HepG2 (cell line): ENCODE measurements around the gene PEF1. TPM values are rescaled to one million over a fixed set of nuclear protein-coding genes. Genes with fewer than 3 reads are reported as not detected.

ENCODE experiments used
- ATAC-seq: fragments of 200-7000 bp; cut with Tn5 transposase; 3 replicates; pipeline ENCODE4 v1.9.1; 2020; ENCODE audit warnings: mild to moderate bottlenecking, moderate library complexity
- BruUV-seq: library from RNA; stranded (reverse); fragments of 400-500 nt; replicated peaks from 2 replicates; lab custom pipeline; 2021; lab: Mats Ljungman, UMichigan
- CTCF ChIA-PET: fragments of 300-600 bp; formaldehyde crosslinking; extraction: SDS; loops from one replicate; lab custom pipeline; 2021; ENCODE audit warnings: low total read pairs, inconsistent platforms, low intra/inter-chr PET ratio; lab: Yijun Ruan, JAX
- POLR2A ChIA-PET: fragments of 350-600 bp; sonication (Branson Sonifier 250); formaldehyde crosslinking; loops from one replicate; lab custom pipeline; 2020; ENCODE audit warnings: antibody characterized with exemption, inconsistent platforms; lab: Yijun Ruan, JAX
- DNase-seq: peaks from one replicate; pipeline ENCODE4 v3.0.0-alpha.2; 2015; ENCODE audit warnings: low spot score
- FAIRE-seq: peaks from 3 replicates; lab custom pipeline; 2011; peaks lifted over from hg19 to GRCh38; lab: Jason Lieb, UNC
- H2AFZ ChIP-seq: one replicate; pipeline ENCODE4 v1.6.1; 2011; ENCODE audit warnings: low read length, inconsistent platforms
- H3K27ac ChIP-seq: fragments of 300-600 bp; 3 replicates; pipeline ENCODE4 v1.8.0; 2011; ENCODE audit warnings: mixed run types, mild to moderate bottlenecking, mixed read lengths, low read length, inconsistent platforms; ENCODE audit not compliant: insufficient read depth; ENCODE audit errors: extremely low read length
- H3K27me3 ChIP-seq, 2 experiments: fragments of 200-600 bp in 1 of 2; 2 replicates in 1 of 2; 3 replicates in 1 of 2; pipeline versions ENCODE4 v1.6.0 to v1.8.0; 2011; ENCODE audit warnings: low read length in 2 of 2, mild to moderate bottlenecking in 2 of 2, moderate library complexity in 2 of 2, inconsistent platforms in 1 of 2; ENCODE audit not compliant: insufficient read depth in 2 of 2, control insufficient read depth in 1 of 2
- H3K36me3 ChIP-seq, 2 experiments: fragments of 200-600 bp in 1 of 2; replicated peaks in 1 of 2; 2 replicates in 1 of 2; 3 replicates in 1 of 2; pipeline versions ENCODE4 v1.5.1 to v1.8.0; 2011; ENCODE audit warnings: low read length in 2 of 2, inconsistent platforms in 1 of 2; ENCODE audit not compliant: insufficient read depth in 2 of 2, control insufficient read depth in 1 of 2
- H3K4me1 ChIP-seq: 2 replicates; pipeline ENCODE4 v1.5.1; 2012; ENCODE audit warnings: low read length, inconsistent platforms; ENCODE audit not compliant: insufficient read depth
- H3K4me2 ChIP-seq: 2 replicates; pipeline ENCODE4 v1.6.0; 2011; ENCODE audit warnings: low read depth, low read length, inconsistent platforms
- H3K4me3 ChIP-seq, 3 experiments: fragments of 200-600 bp in 1 of 3; sonication (generic), shearing (Covaris generic) in 1 of 3; replicated peaks in 1 of 3; 2 replicates each; pipeline ENCODE4 v1.5.1; 2011 to 2016; ENCODE audit warnings: low read length in 3 of 3, inconsistent platforms in 2 of 3, low read depth in 2 of 3, mild to moderate bottlenecking in 2 of 3, control low read depth in 1 of 3, mixed read lengths in 1 of 3; ENCODE audit not compliant: insufficient read depth in 1 of 3
- H3K79me2 ChIP-seq: one replicate; pipeline ENCODE4 v1.6.1; 2011; ENCODE audit warnings: low read length, inconsistent platforms; ENCODE audit not compliant: insufficient read depth
- H3K9ac ChIP-seq: 2 replicates; pipeline ENCODE4 v1.6.0; 2011; ENCODE audit warnings: mild to moderate bottlenecking, low read depth, low read length, inconsistent platforms; ENCODE audit not compliant: insufficient read depth
- H3K9me3 ChIP-seq: 2 replicates; pipeline ENCODE4 v1.5.1; 2012; ENCODE audit warnings: mild to moderate bottlenecking, low read length
- H4K20me1 ChIP-seq: 2 replicates; pipeline ENCODE4 v1.6.0; 2011; ENCODE audit warnings: inconsistent platforms, mild to moderate bottlenecking, low read length, moderate library complexity; ENCODE audit not compliant: insufficient read depth
- HOXA9 ChIP-seq: sonication (generic); formaldehyde crosslinking; IDR thresholded peaks from 2 replicates; pipeline ENCODE4 v1.8.1; 2022; ENCODE audit warnings: missing genetic modification reagents, mild to moderate bottlenecking, moderate library complexity, borderline replicate concordance
- IRF9 ChIP-seq: sonication (generic); formaldehyde crosslinking; IDR thresholded peaks from 2 replicates; pipeline ENCODE4 v1.8.0; 2022; ENCODE audit warnings: missing genetic modification reagents, mild to moderate bottlenecking, borderline replicate concordance
- ISL2 ChIP-seq: sonication (generic); formaldehyde crosslinking; IDR thresholded peaks from 2 replicates; pipeline ENCODE4 v1.5.0; 2020; ENCODE audit warnings: missing genetic modification reagents
- NCOA1 ChIP-seq: sonication (generic); formaldehyde crosslinking; IDR thresholded peaks from 2 replicates; pipeline ENCODE4 v1.9.0; 2021; ENCODE audit warnings: missing genetic modification reagents
- RFX1 ChIP-seq: fragments of 450-650 bp; IDR thresholded peaks from 2 replicates; pipeline ENCODE4 v1.6.1; 2017
- SMAD1 ChIP-seq: sonication (generic); formaldehyde crosslinking; IDR thresholded peaks from 2 replicates; pipeline ENCODE4 v1.4.0; 2020; ENCODE audit warnings: missing genetic modification reagents, low read depth, mild to moderate bottlenecking, borderline replicate concordance
- THAP9 ChIP-seq: sonication (generic); formaldehyde crosslinking; IDR thresholded peaks from 2 replicates; pipeline ENCODE4; 2020; ENCODE audit warnings: missing genetic modification reagents, mild to moderate bottlenecking, borderline replicate concordance
- ZNF329 ChIP-seq: sonication (generic); formaldehyde crosslinking; IDR thresholded peaks from 2 replicates; pipeline ENCODE4 v1.9.0; 2021; ENCODE audit warnings: low read depth, mild to moderate bottlenecking, missing genetic modification reagents
- ZNF577 ChIP-seq: sonication (generic); formaldehyde crosslinking; IDR thresholded peaks from 2 replicates; pipeline ENCODE4 v1.4.0; 2020; ENCODE audit warnings: mild to moderate bottlenecking, low read depth, missing genetic modification reagents, borderline replicate concordance
- WGBS: methylation state at CpG from one replicate; pipeline ENCODE4 v1.1.6; 2017; ENCODE audit warnings: low lambda C conversion rate; 5-methylcytosine and 5-hydroxymethylcytosine counted together
- in situ Hi-C: cut with HindIII; loops from 2 replicates; pipeline ENCODE4 v1.10.0; 2017; ENCODE audit warnings: low pct_unique_long_range_greater_than_20kb; ENCODE audit not compliant: extremely low pct_ligation_motif_present
- intact Hi-C: fragments of 100-400 bp; cut with micrococcal nuclease; formaldehyde crosslinking; loops from one replicate; pipeline ENCODE4 v1.10.0; 2022; ENCODE audit not compliant: unreplicated experiment
- polyA plus RNA-seq, 8 experiments: library from polyadenylated mRNA; depleted of rRNA in 3 of 8; stranded (reverse) in 7 of 8; unstranded in 1 of 8; fragments of >200 nt; fragmentation: Illumina TruSeq in 4 of 8; extraction: Trizol in 4 of 8; gene quantifications; 2 replicates each; pipeline versions ENCODE4 v1.2.1 to v1.2.3, GENCODE V29; 2011 to 2016; ENCODE audit warnings: low read depth in 4 of 8, missing spikeins in 1 of 8, mixed read lengths in 1 of 8; ENCODE audit not compliant: insufficient read depth in 1 of 8
- total RNA-seq, 5 experiments: library from RNA; depleted of rRNA; stranded (reverse); fragments of >200 nt; fragmentation: Illumina TruSeq; extraction: Trizol; gene quantifications; 2 replicates each; pipeline ENCODE4 v1.2.3, GENCODE V29; 2016; ENCODE audit warnings: low read depth in 1 of 5

PEF1 gene
- total and polyA plus RNA-seq, 2 of the 13 experiments (the other 11 are each of a cell fraction or from before 2014, with no cell fraction given) = 57.1 to 57.8 TPM

DNA sequence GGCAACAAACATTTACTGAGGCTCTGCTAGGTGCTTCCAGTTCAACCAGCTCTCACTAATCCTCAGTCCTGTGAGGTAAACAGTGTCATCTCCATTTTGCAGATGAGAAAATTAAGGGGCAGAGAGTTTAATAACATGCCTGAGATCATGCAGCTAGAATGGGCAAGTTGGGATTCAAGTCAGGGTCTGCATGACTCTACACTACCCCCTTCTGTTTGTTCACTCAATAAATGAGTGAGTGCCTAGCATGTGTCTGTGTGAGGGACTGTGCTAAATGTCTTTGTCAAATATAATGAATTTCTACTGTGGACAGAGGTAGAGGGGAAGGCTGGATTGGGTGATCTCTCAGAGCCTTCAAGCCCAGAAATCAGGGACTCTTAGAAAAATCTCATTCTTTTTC lies 4.5 kb downstream of the PEF1 start (continued):
- TF ChIP-seq THAP9 (CRISPR knock-in tag) (no peak), ZNF329 (no peak)

DNA sequence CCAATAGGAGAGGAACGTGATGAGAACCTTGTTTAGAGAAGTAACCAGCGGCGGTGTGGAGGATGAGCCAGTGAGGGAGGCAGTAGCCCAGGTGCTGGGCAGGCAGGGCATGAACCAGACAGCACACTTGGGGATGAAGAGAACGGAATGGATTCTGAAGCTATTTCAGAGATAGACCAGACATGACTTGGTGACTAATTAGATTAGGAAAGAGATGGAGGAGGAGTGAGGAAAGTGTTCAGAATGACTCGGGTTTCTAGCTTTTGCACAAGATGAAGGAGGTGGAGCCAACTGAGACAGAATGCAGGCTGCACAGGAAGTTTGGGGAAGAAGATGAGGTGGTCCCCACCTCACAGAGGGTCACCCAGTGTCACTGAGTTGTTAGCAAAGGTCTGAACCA lies 5.1 kb downstream of the PEF1 start:
- no peak for ATAC-seq
- POLR2A ChIA-PET = interaction anchor here (0.8 kb wide), 1 partner anchor 76 kb away, joined by 3 read pairs; no protein-coding TSS in a partner anchor
- no peak overlapping the region for H3K4me2 ChIP-seq

More for the DNA sequence above, 5.1 kb downstream of the PEF1 start:
- Histone ChIP-seq H3K79me2 (peaks cover 75% of the 10 kb centered on the region), H3K36me3 (peaks cover 2 to 10% of the 10 kb centered on the region in 2 experiments; a peak in 4 of 5 replicates), H2AFZ (no peak overlapping the region), H3K4me1 (peaks cover 35% of the 10 kb centered on the region), H3K9me3 (no peaks in the 10 kb centered on the region), H3K9ac (no peak overlapping the region), H3K27ac (no peak overlapping the region), H3K27me3 (no peaks in the 10 kb centered on the region; a peak in 1 of 5 replicates), H4K20me1 (peaks cover 4% of the 10 kb centered on the region), H3K4me3 (no peak overlapping the region)
- DNase-seq (no peak), FAIRE-seq (no peak)
- 93% methylated on average over 5 of the region's 5 CpGs for WGBS
- in situ Hi-C loops (no loop called here), intact Hi-C loops (no loop called here)
- CTCF ChIA-PET = no interaction called here
- no peak for TF ChIP-seq NCOA1 (CRISPR knock-in tag)
- TF ChIP-seq ZNF577 = no peak
- TF ChIP-seq IRF9 (CRISPR knock-in tag) = no peak
- no peak for TF ChIP-seq SMAD1 (CRISPR knock-in tag)
- no peak for TF ChIP-seq ISL2 (CRISPR knock-in tag)
- TF ChIP-seq HOXA9 (CRISPR knock-in tag) = no peak
- no peak for TF ChIP-seq RFX1
- no TSS peak for BruUV-seq
